Skeletal muscle cell (primary cell): Measurements from ENCODE around the gene SAMD4A.
A peak's percentile ranks its signal among the peaks of the same experiment; 100 is the strongest.
"Not testable (repeated sequence)": the region's sequence is repeated elsewhere in the genome, so short reads cannot be mapped to it uniquely, and the experiment has no call there.

Experiments used
- DNase-seq: peaks from one replicate; pipeline ENCODE4 v3.0.0-alpha.2; 2010; ENCODE audit warnings: low read depth
- H3K4me3 ChIP-seq: 2 replicates; pipeline ENCODE4 v1.5.1; 2011; ENCODE audit warnings: low read depth, mild to moderate bottlenecking, control low read depth, low read length, moderate library complexity

SAMD4A gene

GRCh38 chr14:54738009-54738408 lies 171.1 kb downstream of the SAMD4A start:
- DNase-seq: no peak
- no peak overlapping the region for H3K4me3 ChIP-seq

- no peak overlapping the region for H3K4me3 ChIP-seq
- no peak for DNase-seq
Observed at GRCh38 chr14:54739514-54739913, 172.6 kb downstream of the SAMD4A start.

- no peak overlapping the region for H3K4me3 ChIP-seq
- no peak for DNase-seq
Observed at GRCh38 chr14:54742492-54743350, 175.8 kb downstream of the SAMD4A start.

GRCh38 chr14:54743382-54743781 lies 176.5 kb downstream of the SAMD4A start:
- no peak overlapping the region for H3K4me3 ChIP-seq
- DNase-seq: no peak

- H3K4me3 ChIP-seq: no peak overlapping the region
- DNase-seq: no peak
Observed at GRCh38 chr14:54746019-54746418, 179.1 kb downstream of the SAMD4A start.

GRCh38 chr14:54747616-54748015 lies 180.7 kb downstream of the SAMD4A start:
- DNase-seq: no peak
- no peak overlapping the region for H3K4me3 ChIP-seq

GRCh38 chr14:54749180-54749579 lies 182.3 kb downstream of the SAMD4A start:
- no peak for DNase-seq

GRCh38 chr14:54749727-54750126 lies 182.8 kb downstream of the SAMD4A start:
- DNase-seq: no peak
- no peak overlapping the region for H3K4me3 ChIP-seq

More at GRCh38 chr14:54749180-54749579, 182.3 kb downstream of the SAMD4A start:
- H3K4me3 ChIP-seq: no peak overlapping the region

GRCh38 chr14:54752611-54753010 lies 185.7 kb downstream of the SAMD4A start:
- DNase-seq, H3K4me3 ChIP-seq: not testable (repeated sequence)

GRCh38 chr14:54753396-54753795 lies 186.5 kb downstream of the SAMD4A start:
- H3K4me3 ChIP-seq, DNase-seq: not testable (repeated sequence)

- no peak overlapping the region for H3K4me3 ChIP-seq
- no peak for DNase-seq
Observed at GRCh38 chr14:54754116-54754622, 187.2 kb downstream of the SAMD4A start.

- no peak for DNase-seq
- H3K4me3 ChIP-seq: no peak overlapping the region
Observed at GRCh38 chr14:54754623-54755386, 187.9 kb downstream of the SAMD4A start.

GRCh38 chr14:54756656-54757392 lies 189.9 kb downstream of the SAMD4A start:
- DNase-seq: no peak
- no peak overlapping the region for H3K4me3 ChIP-seq

GRCh38 chr14:54758041-54758440 lies 191.1 kb downstream of the SAMD4A start:
- no peak for DNase-seq

GRCh38 chr14:54759982-54760585 lies 193.2 kb downstream of the SAMD4A start:
- H3K4me3 ChIP-seq: no peak overlapping the region
- no peak for DNase-seq

More at GRCh38 chr14:54758041-54758440, 191.1 kb downstream of the SAMD4A start:
- no peak overlapping the region for H3K4me3 ChIP-seq

GRCh38 chr14:54760866-54761575 lies 194.1 kb downstream of the SAMD4A start:
- no peak overlapping the region for H3K4me3 ChIP-seq
- no peak for DNase-seq

- no peak for DNase-seq
- H3K4me3 ChIP-seq: no peak overlapping the region
Observed at GRCh38 chr14:54761835-54762234, 194.9 kb downstream of the SAMD4A start.

- H3K4me3 ChIP-seq: no peak overlapping the region
- peak; percentile 24 for DNase-seq
Observed at GRCh38 chr14:54762296-54762695, 195.4 kb downstream of the SAMD4A start.

GRCh38 chr14:54763761-54764160 lies 196.8 kb downstream of the SAMD4A start:
- no peak for DNase-seq
- H3K4me3 ChIP-seq: no peak overlapping the region
